C4-2B (cell line): ENCODE results near the gene MED13L.

Source experiments
- H3K27ac ChIP-seq: fragments of 450-650 bp; 2 replicates; pipeline ENCODE4 v1.5.1; 2017
- ZFX ChIP-seq: fragments of 450-650 bp; IDR thresholded peaks from 2 replicates; pipeline ENCODE4 v1.6.1; 2017
- TF ChIP-seq, protein P1 (sequence below): fragments of 450-650 bp; conservative IDR thresholded peaks from 2 replicates; pipeline ENCODE4 v1.5.1; 2017; ENCODE audit warnings: mild to moderate bottlenecking

Gene MED13L

DNA sequence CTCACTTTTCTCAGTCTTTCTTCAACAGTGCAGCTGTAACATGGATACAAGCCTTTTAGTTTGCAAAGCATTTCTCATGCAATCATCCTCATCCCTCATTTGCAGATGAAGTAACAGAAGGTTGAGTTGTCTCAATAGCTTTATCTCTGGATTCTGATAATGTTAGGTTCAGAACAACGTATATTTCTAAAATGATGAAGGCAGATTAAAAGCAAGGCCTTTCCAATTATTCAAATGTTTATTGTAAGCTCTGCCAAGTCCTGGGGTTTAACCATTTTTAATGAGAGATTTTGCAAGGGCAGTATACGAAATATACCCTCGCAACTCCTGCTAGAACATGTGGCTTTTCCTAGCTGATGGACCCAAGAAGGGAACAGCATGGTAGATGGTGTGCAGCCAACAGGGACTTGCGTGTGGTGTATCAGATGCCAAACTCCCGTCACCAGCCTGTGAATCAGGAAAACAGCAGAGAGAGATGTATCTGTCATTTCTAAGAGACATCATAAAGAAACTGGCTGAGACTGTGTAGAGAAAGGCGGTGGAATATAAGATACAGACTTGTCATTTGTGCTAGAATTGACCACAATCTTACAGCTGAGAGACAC, 319.7 kb downstream of the MED13L start:
- no peak for TF ChIP-seq ZFX
- TF ChIP-seq, protein P1, sequence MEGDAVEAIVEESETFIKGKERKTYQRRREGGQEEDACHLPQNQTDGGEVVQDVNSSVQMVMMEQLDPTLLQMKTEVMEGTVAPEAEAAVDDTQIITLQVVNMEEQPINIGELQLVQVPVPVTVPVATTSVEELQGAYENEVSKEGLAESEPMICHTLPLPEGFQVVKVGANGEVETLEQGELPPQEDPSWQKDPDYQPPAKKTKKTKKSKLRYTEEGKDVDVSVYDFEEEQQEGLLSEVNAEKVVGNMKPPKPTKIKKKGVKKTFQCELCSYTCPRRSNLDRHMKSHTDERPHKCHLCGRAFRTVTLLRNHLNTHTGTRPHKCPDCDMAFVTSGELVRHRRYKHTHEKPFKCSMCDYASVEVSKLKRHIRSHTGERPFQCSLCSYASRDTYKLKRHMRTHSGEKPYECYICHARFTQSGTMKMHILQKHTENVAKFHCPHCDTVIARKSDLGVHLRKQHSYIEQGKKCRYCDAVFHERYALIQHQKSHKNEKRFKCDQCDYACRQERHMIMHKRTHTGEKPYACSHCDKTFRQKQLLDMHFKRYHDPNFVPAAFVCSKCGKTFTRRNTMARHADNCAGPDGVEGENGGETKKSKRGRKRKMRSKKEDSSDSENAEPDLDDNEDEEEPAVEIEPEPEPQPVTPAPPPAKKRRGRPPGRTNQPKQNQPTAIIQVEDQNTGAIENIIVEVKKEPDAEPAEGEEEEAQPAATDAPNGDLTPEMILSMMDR, result no peak
- no peak overlapping the region; the same call in 1 of the 2 replicates for H3K27ac ChIP-seq

DNA sequence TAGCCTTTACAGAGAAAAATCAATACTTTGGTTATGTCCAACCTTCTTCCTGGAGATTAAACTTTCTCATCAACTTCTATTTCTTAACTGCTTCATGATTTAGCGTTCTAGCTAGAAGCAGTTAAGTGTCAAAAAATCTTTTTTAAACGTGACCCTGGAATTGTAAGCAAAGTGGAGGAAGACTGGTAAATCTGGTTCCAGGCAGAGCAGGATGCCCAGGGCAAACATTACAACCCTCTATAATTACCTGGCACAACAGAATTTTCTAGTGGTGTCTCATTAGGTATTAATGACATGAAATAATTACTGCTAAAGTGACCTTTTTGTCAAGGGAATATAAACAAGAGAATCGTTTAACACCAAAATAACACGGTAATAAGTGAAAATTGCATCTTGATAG, 320.8 kb downstream of the MED13L start:
- TF ChIP-seq ZFX, result no peak
- TF ChIP-seq, protein P1, result no peak
- no peak overlapping the region for H3K27ac ChIP-seq

DNA sequence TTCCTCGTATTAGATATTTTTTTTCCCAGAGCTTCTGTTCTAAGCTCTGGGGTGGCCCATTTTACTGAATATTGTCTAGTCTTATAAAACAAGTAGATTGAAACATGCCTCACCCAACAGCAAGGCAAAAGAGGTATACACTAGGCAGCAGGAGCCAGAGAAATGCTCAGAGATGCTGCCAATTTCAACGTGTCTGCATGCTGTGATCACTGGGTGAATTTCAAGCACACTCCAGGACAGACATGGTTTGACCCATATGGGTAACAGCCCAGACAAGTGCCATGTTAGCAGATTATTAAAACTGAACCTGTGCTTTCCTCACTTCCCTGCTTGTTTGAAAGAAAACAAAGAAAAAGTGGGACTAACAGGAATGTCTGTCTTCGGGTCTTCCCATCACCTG, 321.3 kb downstream of the MED13L start:
- TF ChIP-seq, protein P1, result no peak
- TF ChIP-seq ZFX, result no peak
- H3K27ac ChIP-seq, result no peak overlapping the region; the same call in 1 of the 2 replicates

DNA sequence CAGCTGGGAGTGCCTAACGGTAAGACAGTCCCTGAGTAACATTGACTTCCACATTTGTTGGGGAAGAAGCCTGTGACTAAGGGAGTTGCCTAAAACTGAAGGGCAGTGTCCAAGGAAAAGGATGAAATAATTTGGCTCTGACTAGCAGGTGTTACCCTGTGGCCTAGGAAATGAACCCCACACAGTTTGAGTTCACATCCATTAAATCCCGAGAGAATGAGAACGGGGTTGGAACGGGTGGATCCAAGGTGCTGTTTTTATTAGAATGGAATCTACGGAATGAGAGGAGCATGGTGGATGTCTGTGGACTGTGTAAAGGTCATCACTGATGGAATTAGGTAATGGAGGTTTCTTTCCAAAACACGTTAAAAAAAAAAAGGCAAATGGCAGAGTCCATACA, 324.0 kb downstream of the MED13L start:
- no peak overlapping the region for H3K27ac ChIP-seq
- TF ChIP-seq, protein P1, result no peak
- no peak for TF ChIP-seq ZFX

DNA sequence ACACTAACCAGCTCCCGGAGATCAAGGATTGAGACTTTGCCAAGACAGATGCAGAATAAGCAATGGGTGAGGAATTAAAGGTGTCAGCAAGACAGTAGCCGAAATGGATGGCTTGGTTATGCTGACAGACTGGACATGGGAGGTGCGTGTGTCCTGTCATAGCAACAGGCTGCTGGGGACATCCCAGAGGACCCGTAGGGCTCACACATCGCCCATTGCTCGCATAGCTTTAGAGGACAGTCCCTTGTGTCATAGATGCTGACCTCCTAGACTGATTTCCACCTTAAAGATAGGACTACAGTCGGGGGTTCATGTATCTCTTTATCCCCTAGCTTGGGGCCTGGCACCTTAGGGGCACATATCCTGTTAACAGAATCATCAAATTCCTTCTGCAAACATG, 324.5 kb downstream of the MED13L start:
- TF ChIP-seq ZFX, result no peak
- no peak overlapping the region for H3K27ac ChIP-seq

DNA sequence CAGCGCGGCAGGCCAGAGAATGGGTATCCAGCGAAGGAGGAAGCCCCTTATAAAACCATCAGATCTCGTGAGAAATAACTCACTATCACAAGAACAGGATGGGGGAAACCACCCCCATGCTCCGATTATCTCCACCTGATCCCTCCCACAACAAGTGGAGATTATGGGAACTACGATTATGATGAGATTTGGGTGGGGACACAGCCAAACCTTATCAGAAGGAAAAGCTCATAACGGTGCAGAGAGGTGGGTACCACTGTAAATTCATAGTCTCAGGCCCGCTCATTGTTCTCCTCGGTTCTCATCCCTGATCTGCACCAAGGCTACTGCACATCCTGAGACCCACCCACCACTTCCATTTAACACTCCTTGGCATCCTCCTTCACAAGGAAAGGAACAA, 326.5 kb downstream of the MED13L start:
- H3K27ac ChIP-seq, result no peak overlapping the region
- no peak for TF ChIP-seq ZFX
- TF ChIP-seq, protein P1, result no peak

DNA sequence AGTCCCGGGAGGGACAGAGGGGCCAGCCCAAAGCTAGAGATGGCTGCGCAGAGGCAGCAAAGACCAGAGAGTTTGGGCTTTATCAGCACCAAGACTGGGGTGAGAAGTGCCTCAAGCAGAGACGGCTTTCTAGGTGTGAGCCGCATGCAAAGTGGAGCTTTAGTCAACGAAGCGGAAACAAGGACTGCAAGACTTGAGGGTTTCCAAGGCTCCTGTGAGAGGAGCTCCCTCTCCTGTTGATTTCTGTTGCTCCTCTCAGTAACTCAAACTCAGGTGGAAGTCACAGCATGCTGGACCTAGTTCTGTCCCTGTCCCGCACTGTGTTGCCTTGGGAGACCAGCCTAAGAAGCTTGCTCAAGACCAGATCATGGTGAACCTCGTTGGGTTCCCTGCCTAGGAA, 327.8 kb downstream of the MED13L start:
- TF ChIP-seq, protein P1, result no peak
- TF ChIP-seq ZFX, result no peak
- H3K27ac ChIP-seq, result no peak overlapping the region

DNA sequence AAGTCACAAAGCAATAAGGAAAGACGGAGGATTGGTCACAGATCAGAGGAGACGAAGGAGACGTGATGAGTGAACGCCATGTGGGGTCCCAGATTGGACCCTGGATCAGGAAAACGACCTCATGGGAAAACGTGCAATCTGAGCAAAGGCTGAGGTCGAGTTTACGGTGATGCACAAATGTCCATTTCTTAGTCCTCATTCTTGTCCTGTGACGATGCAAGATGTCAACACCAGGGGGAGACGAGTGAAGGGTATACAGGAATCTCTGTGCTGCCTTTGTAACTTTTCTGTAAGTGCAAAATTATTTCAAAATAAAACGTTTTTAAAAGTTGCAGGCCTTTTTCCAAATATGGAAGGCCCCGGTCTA, 329.8 kb downstream of the MED13L start:
- no peak overlapping the region for H3K27ac ChIP-seq
- TF ChIP-seq ZFX, result no peak
- TF ChIP-seq, protein P1, result 0 out of 2 replicates have a peak, but pooled peaks have one; percentile 1
